HG03521 (cell line): Measurements from ENCODE around the gene CHAD.
"Not testable (repeated sequence)": the region's sequence is repeated elsewhere in the genome, so short reads cannot be mapped to it uniquely, and the experiment has no call there.

Source experiments
- ATAC-seq: cut with Tn5 transposase; IDR thresholded peaks from one replicate; pipeline ENCODE4 v1.9.1; 2021; ENCODE audit warnings: mild to moderate bottlenecking, moderate library complexity; ENCODE audit not compliant: unreplicated experiment

CHAD gene

DNA sequence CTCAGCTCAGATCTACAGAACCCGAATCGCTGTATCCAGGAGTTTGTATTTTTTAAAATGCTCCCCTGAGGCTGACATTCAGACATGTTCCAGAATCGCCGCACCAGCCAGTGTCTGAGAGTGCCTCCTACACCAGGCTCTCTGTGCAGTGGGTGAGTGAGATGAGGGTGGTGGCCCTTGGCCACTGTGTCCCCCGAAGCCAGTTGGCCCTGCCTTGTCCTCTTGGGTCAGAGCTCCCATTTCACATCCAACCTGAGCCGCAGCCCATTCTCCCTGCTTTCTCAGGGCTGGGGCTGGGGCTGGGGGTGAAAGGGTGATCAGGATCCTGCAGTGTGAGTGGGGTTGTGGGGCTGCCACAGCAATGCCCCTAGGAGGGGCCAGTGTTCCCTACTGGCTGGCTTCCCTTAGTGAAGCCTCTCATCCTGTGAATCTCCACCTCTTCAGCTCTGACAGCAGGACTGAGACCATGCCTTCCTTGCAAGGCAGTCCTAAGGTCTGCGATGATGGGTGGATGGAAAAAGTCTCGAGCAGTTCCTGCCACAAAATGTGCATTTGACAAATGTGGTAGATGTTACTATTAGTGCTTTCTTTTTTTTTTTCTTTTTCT lies 26.6 kb upstream of the CHAD start:
- no peak for ATAC-seq

DNA sequence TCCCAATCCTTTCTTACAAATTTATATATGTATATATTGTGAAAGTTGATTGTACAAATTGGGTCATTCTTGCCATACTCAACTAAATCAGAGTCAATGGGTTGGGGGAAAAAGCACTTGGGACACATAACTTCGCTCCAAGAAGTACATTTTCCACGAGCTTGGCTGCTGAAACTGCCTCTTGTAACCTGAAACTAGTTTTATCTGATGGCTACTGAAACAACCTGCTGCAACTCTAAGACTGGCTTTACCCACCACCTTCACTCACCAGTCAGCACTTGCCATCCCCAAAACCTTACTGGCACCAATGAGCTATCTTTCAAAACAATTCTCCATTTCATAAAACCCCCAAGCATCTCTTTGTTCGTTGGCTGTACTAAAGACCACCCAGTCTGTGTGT lies 25.1 kb upstream of the CHAD start:
- no peak for ATAC-seq

DNA sequence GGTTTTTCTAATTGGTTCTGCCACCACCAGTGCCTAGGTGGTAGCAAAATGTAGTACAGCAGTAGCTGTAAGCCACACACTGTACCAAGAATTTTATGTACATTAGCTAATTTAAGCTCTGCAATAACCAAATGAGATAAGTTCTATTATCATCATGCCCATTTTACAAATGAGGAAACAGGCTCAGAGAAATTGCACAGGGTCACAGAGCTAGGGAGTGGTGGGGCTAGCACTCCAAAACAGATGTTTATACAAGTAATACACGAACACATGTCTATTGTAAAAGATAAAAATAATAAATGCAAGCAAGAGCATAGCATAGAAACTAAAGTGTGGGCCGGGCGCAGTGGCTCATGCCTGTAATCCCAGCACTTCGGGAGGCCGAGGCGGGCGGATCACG lies 23.5 kb upstream of the CHAD start:
- ATAC-seq: no peak

DNA sequence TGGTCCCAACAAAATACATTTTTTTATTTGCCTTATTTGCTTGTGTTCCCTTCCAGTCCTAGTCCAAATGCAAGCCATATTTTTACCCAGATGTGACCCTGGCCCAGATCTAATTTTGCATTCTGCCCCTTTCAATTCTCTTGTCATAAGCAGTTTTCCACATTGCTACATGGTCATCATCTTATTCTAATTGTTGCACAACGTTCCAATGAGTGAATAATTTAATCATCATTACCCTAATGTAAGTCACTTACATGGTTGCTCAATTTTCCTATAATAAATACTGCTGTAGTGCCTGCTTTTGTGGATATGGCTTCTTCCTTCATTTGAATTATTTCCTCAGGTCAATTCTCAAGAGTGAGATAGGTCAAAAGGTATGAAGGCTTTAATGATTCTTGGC lies 22.8 kb upstream of the CHAD start:
- ATAC-seq: no peak

DNA sequence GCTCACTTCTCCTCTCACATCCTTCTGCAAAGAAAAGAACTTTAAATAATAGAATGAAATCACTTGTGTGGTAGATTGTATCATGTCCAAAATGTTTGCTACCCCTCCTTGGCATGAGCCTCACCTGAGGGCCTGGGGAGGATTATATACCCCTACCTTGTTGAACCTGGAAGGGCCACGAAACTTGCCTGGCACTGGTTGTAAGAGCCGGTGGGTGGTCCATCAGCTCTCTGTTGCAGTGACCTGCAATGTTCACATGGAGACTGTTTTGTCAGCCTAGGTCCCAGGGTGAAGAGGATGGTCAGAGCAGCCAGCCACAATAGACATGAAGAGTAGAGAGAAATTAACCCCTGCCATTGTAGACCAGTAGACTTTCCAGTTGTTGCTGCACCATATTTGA lies 20.2 kb upstream of the CHAD start:
- ATAC-seq: no peak

DNA sequence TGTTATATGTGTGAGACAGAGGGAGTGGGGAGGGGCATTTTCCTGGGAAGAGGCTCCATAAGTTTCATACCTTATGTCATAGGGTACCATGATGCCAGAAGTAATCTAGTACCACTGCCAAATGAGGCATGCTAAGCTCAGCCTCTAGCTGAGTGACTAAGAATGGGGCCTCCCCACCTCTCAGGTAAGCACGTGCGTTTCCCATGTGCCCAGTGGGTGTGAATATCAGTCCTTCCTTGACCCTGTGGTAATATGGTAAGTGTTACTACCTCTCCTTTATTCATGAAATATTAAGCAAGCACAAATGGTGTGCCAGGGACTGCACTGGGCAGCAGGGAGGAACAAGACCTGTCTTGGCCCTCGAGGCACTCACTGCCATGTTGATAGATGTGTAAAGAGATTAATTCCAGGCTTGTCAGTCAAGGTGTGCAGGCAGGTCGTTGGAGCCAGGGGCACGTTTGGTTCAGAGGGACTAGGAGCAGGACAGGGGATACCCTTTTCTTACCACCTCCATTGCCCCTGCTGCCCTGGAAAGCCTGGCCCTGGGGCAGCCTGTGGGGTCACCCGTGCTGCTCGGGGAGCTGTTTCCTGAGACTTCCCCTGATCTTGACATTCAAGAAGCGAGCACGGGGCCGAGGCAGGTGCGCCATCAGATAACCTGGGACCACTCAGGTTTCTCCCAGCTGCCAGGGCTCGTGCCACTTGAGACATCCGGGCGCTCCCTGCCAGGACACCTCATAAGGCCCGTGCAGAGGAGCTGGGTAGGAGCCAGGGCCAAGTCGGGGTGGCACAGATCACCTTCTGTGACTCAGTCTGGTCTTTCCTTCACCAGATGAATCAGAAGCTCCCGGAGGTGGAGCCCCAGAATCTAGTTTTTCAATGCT lies 18.8 kb upstream of the CHAD start:
- no peak for ATAC-seq

DNA sequence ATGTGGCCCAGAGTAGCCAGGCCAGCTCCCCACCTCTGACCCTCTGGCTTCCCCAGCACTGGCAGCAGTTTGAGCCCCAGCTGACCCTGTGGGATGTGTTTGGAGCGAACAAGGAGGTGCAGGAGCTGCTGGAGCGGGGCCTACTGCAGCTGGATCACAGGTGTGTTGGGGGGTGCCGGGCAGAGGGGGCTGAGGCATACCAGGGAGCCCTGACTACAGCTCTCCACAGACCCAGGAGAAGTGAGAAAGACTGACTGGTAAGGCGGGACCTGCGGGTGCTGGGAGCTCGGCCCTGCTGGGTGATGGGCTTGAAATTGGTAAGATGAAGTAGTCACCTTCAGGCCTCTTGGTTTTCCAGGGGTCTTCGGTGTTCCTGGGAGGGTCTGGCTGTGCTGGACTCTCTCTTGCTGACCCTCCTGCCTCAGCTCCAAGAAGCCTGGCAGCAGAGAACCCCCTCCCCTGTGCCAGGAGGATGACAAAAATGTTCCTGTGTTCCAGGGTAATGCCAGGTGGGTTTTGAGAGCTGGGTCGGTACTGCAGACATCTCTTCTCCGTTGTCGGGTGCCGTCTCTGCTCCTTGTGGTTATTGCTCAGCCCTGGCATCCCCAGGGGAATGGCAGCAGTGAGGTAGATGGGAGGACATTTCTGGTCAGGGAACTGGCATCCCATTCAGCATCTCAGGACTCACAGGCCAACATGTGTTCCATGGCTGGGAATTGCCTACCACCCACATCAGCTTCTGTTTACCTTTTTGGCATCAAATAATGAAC lies 15.9 kb upstream of the CHAD start:
- no peak for ATAC-seq

DNA sequence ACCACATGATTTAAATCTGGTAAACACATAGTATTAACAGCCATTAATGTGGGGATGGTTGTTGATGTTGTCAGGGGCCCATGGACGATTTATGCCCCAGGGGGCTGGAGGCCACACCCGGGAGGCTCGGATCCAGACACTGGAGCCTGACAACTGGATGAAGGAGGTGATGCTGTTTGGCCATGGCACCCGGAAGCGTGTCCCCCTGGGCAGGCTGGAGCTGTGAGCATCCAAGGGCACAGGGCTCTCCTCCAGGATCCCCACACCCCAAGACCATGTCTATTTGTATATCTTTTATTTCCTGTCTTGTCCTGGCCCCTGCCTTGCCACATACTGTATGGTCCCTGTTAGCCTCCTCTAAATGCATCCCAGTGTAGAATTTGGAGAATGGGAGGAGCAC lies 14.6 kb upstream of the CHAD start:
- no peak for ATAC-seq

DNA sequence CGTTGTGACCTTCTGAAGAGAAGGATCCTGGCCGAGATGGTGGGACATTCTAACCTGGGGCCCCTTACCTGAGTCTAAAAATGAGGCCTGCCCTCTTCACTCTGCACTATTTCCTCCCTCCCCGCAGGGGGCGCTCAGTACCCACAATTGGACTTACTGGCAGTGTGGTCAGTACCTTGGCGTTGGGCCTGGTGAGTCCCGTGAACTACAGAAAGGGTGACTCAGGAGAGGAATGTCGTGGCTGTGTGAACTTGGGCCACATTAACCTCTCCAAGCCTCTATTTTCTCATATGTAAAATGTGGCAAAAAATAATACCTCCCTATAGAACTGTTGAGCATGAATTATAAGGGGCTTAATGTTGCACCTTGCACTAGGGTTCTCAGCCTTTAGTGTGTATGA lies 13.8 kb upstream of the CHAD start:
- ATAC-seq: no peak

DNA sequence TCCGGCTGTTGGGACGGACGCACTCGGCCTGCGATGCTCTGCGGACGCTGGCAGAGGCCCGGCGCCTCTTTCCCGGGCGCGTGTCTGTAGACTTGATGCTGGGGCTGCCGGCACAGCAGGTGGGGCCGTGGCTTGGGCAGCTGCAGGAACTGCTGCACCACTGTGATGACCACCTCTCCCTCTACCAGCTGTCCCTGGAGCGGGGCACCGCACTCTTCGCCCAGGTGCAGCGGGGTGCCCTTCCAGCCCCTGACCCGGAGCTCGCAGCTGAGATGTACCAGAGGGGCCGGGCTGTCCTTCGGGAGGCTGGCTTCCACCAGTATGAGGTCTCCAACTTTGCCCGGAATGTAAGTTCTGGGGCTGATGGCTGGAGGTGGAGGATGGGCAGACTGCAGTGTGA lies 13.4 kb upstream of the CHAD start:
- no peak for ATAC-seq

DNA sequence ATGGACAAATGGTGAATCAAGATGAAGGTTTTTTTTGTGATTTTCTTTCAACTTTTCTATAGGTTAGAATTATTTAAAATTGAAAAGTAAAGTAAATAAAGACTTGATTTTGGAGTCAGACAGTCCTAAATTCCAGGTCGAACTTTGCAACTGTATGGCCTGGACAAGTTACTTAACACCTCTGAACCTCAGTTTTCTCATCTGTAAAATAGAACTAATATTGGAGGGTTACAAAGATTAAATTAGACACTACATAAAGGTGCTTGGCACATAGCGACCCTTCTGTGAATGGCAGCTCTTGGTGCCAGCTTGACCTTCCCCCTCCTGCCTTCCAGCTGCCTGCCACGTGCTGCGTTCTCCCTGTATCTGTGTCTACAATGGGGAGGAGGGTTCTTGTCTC lies 13.0 kb upstream of the CHAD start:
- no peak for ATAC-seq

DNA sequence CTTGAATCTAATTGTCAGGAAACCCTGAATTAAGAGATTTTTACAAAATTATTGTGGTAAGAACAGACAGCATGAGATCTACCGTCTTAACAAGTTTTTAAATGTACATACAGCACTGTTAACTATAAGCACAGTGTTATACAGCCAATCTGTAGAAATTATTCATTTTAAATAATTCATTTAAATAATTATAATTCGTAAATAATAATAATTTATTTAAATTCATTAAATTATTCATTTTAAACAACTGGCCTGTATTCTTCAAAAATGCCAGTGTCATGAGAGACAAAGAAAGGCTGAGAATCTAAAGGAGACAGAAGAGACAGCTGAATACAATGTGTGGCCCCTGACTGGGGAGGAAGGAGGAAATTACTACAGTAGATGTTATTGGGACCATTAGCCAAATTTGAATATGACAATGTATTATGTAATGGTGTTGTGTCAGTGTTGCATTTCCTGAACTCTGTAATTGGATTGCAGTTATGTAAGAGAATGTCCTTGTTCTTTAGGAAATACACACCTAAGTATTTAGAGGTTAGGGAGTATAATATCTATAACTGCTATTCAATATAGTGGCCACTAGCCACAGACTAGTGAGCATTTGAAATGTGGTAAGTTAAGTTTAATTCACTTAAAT lies 12.3 kb upstream of the CHAD start:
- no peak for ATAC-seq

DNA sequence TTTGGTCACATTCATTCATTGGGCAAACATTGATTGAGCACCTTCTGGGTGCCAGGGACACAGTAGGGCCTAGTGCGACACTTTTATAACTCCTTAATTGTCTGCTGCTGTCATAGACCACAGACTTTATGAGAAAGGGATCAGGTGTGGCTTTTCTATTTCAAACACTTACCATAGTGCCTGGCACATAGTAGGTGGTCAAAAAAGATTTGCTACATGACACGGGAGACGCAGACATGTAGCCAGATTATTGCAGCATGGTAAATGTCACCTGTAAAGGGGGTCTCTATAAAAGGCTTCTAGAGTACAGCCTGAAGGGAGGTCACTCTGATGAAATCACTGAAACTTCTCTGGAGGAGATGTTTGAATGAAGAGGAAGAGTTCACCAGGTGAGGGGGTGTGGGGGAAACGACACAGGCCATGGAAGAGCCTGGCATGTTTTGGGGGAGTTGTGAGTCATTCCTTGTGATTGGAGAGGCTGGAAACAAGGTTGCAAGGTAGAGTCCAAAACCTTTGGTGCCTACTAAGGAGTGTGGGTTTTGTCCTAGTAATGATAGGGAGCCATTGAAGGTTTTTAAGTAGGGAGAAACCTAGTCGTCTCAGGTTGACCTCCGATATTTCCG lies 11.6 kb upstream of the CHAD start:
- no peak for ATAC-seq

DNA sequence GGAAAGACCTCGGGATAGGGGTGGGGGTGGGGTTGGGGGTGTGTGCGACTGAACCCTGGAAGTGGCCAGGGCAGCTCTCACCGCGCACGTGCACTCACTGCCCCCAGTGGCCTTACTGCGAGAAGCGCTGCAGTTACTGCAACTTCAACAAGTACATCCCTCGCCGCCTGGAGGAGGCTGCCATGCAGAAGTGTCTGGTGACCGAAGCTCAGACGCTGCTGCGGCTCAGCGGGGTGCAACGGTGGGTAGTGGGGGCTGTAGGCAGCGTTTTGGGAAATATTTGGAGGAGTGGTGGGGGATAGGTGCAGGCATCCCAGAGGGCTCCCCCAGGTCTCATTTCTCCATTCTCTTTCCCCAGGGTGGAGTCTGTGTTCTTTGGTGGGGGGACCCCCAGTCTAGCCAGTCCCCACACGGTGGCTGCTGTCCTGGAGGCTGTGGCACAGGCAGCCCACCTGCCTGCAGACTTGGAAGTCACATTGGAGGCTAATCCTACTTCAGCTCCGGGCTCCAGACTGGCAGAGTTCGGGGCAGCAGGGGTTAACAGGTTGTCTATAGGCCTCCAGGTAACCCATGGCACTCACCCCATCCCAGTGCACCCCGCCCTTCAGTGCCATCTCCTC lies 11.0 kb upstream of the CHAD start:
- ATAC-seq: no peak

DNA sequence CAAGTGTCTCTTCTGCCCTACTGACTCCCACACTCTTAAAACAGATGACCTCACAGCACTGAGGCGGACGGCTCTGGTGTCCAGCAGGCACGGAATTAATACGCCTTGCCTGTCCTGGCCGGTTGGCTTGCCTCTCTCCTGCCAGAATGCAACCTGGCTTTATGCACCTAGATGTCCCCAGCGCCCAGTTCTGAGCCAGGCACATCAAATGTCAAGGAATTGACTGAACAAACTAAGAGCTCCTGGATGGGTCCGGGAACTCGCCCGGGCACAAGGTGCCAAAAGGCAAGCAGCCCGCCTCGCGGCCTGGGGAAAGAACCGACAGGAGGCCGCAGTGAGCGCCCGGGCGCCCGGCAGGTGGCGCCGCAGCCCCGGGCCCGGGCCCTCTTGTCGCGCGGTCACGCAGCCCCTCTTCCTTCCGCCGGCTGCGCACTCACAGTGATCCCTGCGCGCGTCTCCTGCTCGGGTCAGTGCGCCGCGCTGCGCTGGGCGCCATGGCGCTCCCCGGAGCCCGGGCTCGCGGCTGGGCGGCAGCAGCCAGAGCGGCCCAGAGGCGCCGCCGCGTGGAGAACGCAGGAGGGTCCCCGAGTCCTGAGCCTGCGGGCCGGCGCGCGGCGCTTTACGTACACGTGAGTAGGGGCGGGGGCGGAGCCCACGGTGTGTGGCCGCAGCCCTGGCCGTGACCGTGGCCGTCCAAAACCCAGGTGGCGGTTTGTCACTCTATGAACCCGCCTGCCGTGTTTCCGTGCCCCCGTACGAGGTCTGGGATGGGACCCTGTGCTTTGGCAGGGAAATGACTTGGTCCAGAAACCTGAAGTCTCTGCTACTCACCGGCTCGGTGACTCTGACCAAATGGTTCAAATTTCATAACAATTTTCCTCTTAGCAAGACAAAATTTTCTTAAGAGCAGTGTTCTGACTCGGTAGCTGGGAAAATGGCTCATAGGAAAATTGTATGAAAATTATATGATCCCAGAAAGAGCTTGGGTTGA lies 10.0 kb upstream of the CHAD start, which contains the start of gene RSAD1:
Gene RSAD1, plus strand, starts transcription at position 470 of the 991 bp plus-strand sequence. Its CDS starts 25 bp downstream, at position 495.
- peak; percentile 83 for ATAC-seq

DNA sequence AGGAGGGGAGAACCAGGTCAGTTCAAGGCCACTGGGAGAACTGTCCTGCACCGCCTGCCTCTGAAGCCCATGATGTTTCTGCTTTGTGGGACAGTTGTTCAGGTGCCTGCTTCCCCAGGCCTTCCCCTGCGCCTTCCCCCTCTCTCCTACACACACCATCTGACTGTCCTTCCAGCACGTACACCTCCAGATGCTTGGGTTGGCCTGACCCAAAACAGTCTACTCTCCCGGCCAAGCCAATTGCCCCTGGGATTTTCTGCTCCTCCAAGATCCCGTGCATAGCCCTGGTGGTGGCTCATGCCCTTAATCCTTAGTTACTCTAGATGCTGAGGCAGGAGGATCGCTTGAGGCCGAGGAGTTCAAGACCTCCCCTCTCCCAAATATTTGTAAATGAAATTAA lies 9.3 kb upstream of the CHAD start:
- no peak for ATAC-seq

DNA sequence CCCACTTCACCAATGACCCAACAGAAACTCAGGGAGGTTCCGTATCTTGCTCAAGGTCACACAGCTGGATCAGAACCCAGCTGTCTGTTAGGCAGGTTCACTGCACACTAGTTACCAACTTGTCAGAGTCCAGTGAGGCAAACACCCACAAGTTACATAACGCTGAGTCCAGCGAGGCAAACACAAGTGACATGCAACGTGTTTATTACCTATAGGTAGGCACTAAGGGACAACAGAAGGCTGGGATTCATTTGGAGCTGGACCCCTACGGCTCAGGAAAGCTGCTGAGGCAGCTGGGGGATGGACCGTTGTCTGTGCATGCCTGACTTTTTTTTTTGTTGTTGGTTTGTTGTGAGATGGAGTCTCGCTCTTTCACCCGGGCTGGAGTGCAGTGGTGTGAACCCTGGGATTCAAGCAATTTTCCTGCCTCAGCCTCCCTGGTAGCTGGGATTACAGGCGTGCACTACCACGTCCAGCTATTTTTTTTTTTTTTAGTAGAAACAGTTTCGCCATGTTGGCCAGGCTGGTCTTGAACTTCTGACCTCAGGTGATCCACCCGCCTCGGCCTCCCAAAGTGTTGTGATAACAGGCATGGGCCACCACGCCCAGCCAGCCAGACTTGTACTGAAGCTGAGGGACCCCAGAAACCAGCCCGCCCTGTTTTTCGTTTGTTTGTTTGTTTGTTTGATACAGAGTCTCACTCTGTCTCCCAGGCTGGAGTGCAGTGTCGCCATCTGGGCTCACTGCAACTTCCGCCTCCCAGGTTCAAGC lies 8.1 kb upstream of the CHAD start:
- ATAC-seq: no peak

DNA sequence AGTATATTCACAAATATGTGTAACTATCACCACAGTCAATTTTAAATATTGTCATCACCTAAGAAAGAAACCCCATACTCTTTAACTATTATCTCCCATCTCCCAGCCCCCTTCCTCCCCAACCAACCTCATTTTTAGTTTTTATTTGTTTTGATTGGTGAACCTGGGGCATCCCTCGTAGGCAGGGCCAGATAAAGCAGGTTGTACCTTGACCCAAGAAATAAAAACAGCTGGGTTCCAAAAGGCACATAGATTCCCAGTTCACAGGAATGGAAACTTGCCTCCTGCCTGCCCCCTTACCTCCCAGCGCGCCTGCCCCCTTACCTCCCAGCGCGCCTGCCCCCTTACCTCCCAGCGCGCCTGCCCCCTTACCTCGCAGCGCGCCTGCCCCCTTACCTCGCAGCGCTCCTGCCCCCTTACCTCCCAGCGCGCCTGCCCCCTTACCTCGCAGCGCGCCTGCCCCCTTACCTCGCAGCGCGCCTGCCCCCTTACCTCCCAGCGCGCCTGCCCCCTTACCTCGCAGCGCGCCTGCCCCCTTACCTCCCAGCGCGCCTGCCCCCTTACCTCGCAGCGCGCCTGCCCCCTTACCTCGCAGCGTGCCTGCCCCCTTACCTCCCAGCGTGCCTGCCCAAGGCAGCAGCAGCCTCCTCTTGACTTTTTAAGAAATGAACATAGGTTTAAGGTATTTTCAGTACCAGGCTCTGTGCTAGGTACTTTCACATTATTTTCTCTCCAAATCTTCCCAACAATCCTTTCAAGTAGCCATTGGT lies 7.3 kb upstream of the CHAD start:
- not testable (repeated sequence) for ATAC-seq
